ENCODE data around the gene ACOX3. TPM values are rescaled to one million over a fixed set of nuclear protein-coding genes. Genes with fewer than 3 reads are reported as not detected.

The ACOX3 gene
- total and polyA plus RNA-seq, 9 of the 15 experiments (the other 6 are each of a cell fraction or from before 2014, with no cell fraction given): 0.68 to 7.3 (median 3.7) TPM

- TF ChIP-seq ZNF408 (CRISPR knock-in tag; IDR thresholded peaks at IDR 0.05; ENCODE audit: low read depth) (no peak), MEF2D (tag; conservative IDR thresholded peaks at IDR 0.05; ENCODE audit: low read depth) (peak; percentile 48; the same call in 1 of the 2 replicates), FOXK2 (conservative IDR thresholded peaks at IDR 0.05 in 1 of 2, IDR thresholded peaks at IDR 0.05 in 1 of 2; ENCODE audit: low read depth in 2 of 2) (peak; percentile 86 to 90), STAT5A (IDR thresholded peaks at IDR 0.05; ENCODE audit: borderline replicate concordance, low read length) (peak; percentile 61), TFAM (CRISPR knock-in tag; conservative IDR thresholded peaks at IDR 0.05) (no peak), THAP12 (CRISPR knock-in tag; IDR thresholded peaks at IDR 0.05) (no peak), GTF2F1 (IDR thresholded peaks at IDR 0.05; ENCODE audit: low read depth, low read length) (no peak), TCF3 (CRISPR knock-in tag; IDR thresholded peaks at IDR 0.05) (peak; percentile 64), MBD2 (IDR thresholded peaks at IDR 0.05; ENCODE audit: borderline replicate concordance, low read depth) (no peak), SP1 (CRISPR knock-in tag; IDR thresholded peaks at IDR 0.05) (no peak), ZNF124 (CRISPR knock-in tag; IDR thresholded peaks at IDR 0.05) (no peak), ZNF592 (IDR thresholded peaks at IDR 0.05) (peak; percentile 97), FOXJ2 (tag; IDR thresholded peaks at IDR 0.05) (no peak), CEBPB (tag; IDR thresholded peaks at IDR 0.05) (peak; percentile 95), HMG20A (CRISPR knock-in tag; conservative IDR thresholded peaks at IDR 0.05) (no peak), C11orf30 (IDR thresholded peaks at IDR 0.05; ENCODE audit: low read depth) (peak; percentile 90), ETS1 (conservative IDR thresholded peaks at IDR 0.05; ENCODE audit: control insufficient read depth, low read depth, low read length) (no peak), PRMT5 (CRISPR knock-in tag; IDR thresholded peaks at IDR 0.05) (no peak), NR2F6 (CRISPR knock-in tag; IDR thresholded peaks at IDR 0.05) (no peak)
- TF ChIP-seq, protein P1, sequence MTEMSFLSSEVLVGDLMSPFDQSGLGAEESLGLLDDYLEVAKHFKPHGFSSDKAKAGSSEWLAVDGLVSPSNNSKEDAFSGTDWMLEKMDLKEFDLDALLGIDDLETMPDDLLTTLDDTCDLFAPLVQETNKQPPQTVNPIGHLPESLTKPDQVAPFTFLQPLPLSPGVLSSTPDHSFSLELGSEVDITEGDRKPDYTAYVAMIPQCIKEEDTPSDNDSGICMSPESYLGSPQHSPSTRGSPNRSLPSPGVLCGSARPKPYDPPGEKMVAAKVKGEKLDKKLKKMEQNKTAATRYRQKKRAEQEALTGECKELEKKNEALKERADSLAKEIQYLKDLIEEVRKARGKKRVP (CRISPR knock-in tag; IDR thresholded peaks at IDR 0.05): peak; percentile 87
Observed at GRCh38 chr4:8478801-8479744, 38.5 kb upstream of the ACOX3 start (continued).

Data from K562 (cell line).